Fibroblast of skin of scalp (primary cell): ENCODE results near the gene P2RX7.
"Not testable (repeated sequence)": the region's sequence is repeated elsewhere in the genome, so short reads cannot be mapped to it uniquely, and the experiment has no call there.

ENCODE experiments used
- DNase-seq: peaks from one replicate; pipeline ENCODE4 v3.0.0-alpha.2; 2013

Gene P2RX7

DNA sequence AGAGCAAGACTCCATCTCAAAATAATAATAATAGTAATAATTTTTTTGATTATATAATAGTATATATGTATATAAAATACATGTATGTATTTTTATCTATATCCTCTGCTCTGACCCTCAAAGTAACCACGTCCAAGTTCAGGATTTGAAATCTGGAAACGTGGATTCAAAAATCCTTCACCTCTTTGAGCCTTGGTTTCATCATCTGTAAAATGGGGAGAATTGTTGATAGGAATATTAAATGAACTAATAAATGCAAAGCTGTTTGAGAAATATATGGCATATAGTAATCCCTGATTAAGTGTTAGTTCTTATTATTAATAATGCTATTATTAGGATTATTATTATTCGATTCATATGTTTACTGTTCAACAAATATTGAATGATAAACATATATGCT lies 2.6 kb downstream of the P2RX7 start:
- DNase-seq: no peak

- no peak for DNase-seq
Observed at GRCh38 chr12:121137512-121137911, 4.8 kb downstream of the P2RX7 start.

GRCh38 chr12:121138284-121138683 lies 5.6 kb downstream of the P2RX7 start:
- DNase-seq: no peak

DNA sequence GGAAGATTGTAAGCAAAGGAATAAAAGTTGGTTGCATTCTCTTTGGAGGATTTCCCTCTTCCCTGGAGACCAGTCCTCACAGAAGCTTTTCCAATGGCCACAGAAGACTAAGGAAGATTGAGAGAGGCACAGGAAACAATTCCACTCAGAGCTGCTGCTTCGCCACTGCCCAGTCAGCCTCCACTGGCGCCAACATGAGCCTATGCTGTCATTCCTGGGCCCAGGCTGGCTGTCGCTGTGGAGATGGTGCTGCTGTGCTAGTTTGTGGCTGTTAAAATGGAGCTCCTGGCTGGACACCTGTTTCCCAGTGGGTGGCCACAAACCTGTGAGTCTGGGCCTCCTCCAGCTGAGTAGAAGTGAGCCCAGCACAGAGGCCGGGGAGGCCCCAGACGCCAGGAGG lies 6.6 kb downstream of the P2RX7 start:
- no peak for DNase-seq

DNA sequence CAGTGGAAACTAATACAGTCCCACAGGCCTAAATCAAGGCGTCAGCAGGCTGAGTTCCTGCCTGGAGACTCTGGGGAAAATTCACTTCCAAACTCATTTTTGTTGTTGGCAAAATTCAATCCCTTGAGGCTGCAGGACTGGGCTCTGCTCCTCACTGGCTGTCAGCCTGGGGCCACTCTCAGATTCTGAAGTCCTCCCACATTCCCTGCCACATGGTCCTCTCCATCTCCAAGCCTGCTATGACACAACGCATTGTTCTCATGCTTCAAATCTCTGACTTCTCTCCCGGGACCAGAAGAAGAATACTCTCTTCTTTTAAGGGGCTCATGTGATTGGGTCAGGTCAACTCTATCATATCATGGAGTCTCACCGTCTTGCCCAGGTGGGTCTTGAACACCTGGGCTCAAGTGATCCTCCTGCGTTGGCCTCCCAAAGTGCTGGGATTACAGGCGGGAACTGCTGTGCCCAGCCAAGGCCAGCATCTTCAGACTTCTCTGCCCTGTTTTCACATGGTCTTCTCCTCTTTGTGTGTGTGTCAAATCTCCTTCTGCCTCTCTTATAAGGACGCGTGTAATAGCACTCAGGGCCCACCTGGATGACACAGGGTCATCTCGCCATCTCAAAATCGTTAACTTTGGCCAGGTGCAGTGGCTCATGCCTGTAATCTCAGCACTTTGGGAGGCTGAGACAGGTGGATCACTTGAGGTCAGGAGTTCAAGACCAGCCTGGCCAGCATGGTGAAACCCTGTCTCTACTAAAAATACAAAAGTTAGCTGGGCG lies 9.7 kb downstream of the P2RX7 start:
- DNase-seq: no peak

GRCh38 chr12:121144416-121144914 lies 11.8 kb downstream of the P2RX7 start:
- DNase-seq: no peak

DNA sequence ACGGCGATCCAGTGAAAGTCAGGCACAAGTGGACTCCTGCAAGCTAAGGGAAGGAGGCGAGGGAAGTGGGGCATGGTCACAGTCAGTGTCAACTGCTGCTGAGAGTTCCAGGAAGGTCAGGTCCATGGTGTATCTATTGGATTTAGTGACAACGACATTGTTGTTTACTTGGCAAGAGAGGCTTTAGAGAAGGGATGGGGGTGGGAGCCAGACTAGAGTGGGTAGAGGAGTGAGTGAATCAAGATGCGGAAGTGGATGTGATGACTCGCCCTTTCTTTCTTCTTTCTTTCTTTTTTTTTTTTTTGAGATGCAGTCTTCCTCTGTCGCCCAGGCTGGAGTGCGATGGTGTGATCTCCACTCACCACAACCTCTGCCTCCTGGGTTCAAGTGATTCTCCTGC lies 12.5 kb downstream of the P2RX7 start:
- no peak for DNase-seq

DNA sequence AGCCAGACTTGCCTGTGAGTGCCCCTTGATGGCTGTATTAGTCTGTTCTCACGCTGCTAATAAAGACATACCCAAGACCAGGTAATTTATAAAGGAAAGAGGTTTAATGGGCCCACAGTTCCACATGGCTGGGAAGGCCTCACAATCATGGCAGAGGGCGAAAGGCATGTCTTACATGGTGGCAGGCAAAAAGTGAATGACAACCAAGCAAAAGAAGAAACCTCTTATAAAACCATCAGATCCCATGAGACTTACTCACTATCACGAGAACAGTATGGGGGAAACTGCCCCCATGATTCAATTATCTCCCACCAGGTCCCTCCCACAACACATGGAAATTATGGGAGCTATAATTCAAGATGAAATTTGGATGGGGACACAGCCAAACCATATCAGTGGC lies 16.6 kb downstream of the P2RX7 start:
- DNase-seq: not testable (repeated sequence)

DNA sequence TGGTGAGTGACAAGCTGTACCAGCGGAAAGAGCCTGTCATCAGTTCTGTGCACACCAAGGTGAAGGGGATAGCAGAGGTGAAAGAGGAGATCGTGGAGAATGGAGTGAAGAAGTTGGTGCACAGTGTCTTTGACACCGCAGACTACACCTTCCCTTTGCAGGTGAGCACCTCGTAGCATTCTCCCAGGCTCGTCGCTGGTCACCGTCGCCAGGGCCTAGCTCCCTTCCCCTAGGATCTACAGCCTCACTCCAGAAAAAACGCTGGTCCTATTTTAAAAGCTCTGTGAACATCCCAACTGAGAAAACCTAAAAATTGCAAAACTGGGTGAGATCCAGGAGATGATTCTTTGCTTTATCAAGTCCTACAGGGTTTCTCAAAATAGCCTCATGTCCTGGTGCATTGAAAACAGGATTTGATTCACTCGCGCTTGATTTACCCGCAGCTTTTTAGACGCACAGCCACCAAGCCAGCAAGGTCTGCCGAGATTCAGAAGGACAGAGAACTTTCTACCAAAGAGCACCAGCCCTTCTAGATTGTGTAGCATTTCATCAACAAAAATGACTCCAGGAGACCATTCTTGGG lies 22.2 kb downstream of the P2RX7 start:
- DNase-seq: no peak

DNA sequence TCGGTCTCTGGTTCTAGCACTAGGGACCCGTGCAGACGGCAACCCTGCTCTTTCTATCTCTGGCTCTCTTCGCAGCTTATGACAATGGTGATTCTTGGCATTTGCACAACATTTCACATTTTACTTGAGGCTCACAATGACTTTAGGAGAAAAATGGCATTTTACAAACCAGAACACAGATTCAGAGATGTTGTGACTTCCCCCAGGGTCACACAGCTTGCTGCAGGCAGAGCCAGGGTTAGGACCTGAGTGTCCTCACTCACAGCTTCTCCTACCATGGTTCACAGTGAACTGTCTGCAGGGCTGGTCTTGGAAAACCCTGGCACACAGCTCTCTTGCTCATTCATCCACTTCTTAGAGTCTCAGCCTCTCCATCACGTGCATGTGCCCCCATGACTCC lies 23.7 kb downstream of the P2RX7 start:
- no peak for DNase-seq

- no peak for DNase-seq
Observed at GRCh38 chr12:121158085-121158484, 25.4 kb downstream of the P2RX7 start.

DNA sequence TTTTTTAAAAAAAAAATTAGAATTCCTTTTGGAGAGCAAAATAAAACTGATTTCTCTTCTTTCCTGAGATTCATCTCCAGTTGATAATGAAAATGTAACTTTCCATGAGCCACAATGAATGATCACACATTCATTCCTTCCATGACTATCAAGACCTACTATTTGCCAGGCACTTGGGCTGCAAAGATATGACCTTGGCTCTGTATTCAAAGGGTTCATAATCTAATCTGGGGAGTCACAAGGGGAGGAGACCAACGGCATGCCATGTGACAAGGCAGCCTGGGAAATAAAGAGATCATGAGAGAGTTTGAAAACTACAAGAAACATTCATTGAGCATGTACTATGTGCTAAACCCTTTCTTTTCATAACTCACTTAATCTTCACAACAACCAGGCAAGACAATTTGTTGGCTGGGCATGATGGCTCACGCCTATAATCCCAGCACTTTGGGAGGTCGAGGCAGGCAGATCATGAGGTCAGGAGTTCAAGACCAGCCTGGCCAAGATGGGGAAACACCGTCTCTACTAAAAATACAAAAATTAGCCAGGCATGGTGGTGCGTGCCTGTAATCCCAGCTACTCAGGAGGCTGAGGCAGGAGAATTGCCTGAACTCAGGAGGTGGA lies 26.2 kb downstream of the P2RX7 start:
- not testable (repeated sequence) for DNase-seq

DNA sequence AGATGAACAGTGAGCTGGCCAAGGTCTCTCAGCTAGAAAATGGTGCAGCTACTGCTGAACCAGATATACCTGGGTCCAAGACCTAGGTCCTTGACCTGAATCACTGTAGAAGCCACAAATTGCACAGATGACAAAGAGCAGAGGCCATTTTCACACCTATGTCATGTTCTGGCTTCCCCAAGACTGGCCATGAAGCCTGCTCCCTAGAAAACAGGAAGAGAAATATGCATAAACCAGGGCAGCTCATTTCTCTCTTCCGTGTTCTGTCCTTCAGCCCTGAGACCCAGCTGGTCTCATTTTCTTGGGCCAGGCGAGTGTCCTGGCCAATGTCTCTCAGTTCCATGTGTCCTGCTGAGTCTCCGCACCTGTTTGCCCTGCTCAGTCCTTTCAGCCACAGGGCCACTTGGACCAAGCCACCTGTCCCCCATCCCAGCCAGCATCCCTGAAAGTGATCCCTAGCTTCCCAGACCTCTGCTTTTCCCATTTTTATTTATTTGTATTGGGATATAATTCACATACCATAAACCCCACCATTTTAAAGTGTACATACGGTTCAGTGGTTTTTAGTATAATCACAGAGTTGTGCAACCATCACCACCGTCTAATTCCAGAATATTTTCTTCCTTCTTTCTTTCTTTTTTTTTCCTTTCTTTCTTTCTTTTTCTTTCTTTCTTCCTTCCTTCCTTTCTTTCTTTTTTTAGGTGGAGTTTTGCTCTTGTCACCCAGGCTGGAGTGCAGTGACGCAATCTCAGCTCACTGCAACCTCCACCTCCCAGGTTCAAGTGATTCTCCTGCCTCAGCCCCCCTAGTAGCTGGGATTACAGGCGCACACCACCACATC lies 27.0 kb downstream of the P2RX7 start:
- DNase-seq: no peak

- DNase-seq: no peak
Observed at GRCh38 chr12:121162384-121162783, 29.7 kb downstream of the P2RX7 start.

DNA sequence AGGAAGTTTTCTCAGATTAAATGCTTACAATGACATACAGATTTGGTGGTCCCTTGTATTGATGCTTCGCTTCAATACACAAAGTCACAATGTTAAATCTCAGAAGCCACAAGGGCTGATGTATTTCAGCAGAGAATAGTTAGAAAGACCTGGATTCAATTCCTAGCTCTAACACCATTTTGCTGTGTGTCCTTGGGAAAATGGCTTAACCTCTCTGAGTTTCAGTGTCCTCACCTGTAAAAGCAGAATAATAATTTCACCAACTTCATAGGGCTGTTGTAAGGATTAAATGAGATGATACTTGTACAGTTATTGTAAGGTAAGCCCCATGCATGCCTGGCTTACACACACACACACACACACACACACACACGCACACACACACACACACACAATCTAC lies 30.3 kb downstream of the P2RX7 start:
- no peak for DNase-seq

GRCh38 chr12:121164839-121165238 lies 32.2 kb downstream of the P2RX7 start:
- DNase-seq: not testable (repeated sequence)

- no peak for DNase-seq
Observed at GRCh38 chr12:121165316-121165715, 32.6 kb downstream of the P2RX7 start.

DNA sequence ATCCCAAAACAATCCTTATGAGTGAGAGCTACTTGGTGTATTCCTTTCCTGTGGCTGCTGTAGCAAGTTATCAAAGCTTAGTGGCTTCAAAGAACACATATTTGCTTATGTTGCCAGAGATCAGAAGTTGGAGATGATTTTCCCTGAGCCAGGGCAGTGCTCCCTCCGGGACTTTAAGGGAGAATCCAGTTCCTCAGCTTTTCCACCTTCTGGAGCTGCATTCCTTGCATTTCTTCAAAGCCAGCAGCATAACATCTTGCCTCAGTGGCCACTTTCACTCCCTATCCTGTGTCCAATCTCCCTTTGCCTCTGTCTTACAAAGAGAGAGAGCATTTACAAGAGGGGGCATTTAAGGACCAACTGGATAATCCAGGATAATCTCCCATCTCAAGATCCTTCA lies 33.7 kb downstream of the P2RX7 start:
- DNase-seq: no peak

DNA sequence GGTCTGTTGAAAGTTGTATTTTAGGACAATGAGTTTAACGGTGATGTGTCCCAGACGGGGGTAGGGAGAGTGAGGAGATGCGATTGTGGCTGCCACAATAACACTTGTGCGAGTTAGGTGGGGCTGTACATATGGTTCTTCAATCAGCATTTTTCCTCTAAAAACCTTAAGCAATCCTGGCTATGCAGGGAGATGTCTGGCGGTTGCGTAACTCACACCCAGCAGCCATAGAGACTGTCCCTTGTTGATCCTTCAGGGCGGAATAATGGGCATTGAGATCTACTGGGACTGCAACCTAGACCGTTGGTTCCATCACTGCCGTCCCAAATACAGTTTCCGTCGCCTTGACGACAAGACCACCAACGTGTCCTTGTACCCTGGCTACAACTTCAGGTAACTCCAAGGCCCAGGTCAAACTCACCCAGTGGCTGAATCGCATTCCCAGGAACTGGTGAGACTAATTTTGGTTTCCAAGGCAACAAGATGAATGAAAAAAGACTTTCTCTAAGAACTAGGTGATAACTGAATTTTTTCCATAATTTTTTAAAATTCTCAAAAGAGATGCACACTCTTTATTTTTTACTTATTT lies 34.6 kb downstream of the P2RX7 start:
- no peak for DNase-seq

DNA sequence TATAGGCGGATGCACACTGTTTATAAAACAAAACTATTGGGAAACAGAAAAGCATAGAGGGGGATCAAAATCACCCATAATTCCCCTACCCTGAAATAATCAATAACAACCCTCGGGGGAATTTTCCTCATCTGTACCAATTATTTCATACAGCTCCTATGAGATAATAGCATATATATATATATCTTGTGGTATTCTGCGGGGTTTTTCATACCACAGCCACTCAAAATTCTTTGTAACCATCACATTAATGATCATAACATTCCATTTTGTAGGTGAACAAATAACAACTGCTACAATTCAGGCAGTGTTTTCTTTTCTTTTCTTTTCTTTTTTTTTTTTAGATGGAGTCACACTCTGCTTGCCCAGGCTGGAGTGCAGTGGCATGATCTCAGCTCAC lies 35.3 kb downstream of the P2RX7 start:
- no peak for DNase-seq

GRCh38 chr12:121170151-121170550 lies 37.5 kb downstream of the P2RX7 start:
- DNase-seq: no peak

DNA sequence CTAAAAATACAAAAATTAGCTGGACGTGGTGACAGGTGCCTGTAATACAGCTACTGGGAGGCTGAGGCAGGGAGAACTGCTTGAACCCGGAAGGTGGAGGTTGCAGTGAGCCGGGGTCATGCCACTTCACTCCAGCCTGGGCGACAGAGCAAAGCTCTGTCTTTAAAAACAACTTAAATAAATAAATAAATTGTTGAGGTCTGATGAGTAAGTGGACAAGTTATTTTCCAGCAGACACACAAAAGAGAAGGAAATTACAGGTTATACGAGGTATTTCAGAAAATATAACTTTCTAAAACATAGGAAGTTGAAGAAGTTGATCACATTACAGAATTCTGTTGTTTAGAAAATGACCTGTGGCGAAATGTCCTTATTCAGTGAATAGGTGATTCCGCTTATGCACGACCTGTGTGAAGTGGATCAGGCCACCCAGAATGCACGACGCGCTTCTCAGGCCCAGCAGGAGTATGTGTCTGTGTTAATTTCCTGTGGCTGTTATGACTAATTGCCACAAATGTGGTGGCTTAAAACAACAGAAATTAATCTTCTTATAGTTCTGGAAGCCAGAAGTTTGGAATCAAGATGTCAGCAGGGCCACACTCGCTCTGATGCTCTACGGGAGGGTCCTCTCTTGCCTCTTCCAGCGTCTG lies 38.1 kb downstream of the P2RX7 start:
- DNase-seq: peak; percentile 40
